NCI-H82 treated with DMSO at 0.1 percent for 48 hours (cell line): ENCODE measurements around the gene FLRT1.

Experiments used
- DNase-seq: peaks from one replicate; lab custom pipeline; 2025; ENCODE audit not compliant: unreplicated experiment; lab: John Stamatoyannopoulos, UW

FLRT1 gene

GRCh38 chr11:64035576-64035975 is at the start of gene FLRT1:
Gene FLRT1, plus strand, starts transcription at chr11:64035931. Its CDS starts 80,337 bp downstream, at chr11:64116268.
- no peak for DNase-seq

GRCh38 chr11:63986156-63986931 is 49.4 kb upstream of the FLRT1 start, which contains the start of gene OTUB1:
Gene OTUB1, plus strand, starts transcription at chr11:63986438. Its CDS starts 19 bp downstream, at chr11:63986457.
- peak; percentile 66 for DNase-seq

DNA sequence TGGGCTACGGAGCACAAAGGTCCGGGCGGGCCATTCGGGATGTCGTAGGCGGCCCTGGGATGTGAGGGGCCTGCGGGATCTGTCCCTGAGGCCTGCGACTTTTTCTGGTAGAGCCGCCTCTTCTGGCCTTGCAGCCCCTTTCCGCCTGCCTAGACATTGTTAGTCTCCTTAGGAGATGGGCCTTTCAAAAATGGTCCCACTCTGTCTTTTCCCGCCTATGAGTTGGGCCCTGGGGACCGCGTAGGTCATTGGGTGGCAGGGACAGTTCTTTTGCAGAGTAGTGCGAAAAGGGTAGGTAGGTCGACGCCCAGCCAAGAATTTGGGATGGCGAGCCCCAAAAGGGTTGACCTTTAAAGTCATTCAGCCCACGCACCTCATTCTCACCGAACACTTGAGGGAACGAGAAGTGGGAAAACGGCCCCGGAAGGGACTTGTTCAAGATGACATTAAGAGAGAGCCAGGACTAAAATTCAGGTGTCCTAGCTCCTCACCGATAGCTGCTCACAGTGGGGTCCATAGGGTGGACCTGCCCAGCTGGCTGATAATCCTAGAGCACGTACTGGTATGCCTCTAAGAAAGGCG is 48.7 kb upstream of the FLRT1 start:
- DNase-seq = no peak

DNA sequence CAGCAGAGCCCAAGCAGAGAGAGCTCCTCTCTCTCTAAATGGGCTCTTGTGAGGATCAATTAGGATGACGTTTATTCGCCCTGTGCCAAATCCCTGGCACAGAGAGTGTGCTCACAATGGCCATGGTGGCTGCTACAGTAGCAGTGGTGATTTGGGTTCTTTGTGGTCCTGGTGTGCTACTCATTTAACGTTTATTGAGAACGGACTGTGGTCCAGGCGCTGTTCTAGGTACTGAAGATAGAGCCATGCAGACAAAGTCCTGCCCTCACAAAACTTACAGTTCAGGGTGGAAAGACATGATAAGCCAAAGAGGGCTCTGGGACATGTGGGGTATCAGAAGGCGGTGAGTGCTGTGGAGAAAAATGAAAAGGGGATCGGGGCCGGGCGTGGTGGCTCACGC is 44.2 kb upstream of the FLRT1 start:
- DNase-seq = no peak

- DNase-seq = no peak
Observed at GRCh38 chr11:63993100-63993499, 42.6 kb upstream of the FLRT1 start.

DNA sequence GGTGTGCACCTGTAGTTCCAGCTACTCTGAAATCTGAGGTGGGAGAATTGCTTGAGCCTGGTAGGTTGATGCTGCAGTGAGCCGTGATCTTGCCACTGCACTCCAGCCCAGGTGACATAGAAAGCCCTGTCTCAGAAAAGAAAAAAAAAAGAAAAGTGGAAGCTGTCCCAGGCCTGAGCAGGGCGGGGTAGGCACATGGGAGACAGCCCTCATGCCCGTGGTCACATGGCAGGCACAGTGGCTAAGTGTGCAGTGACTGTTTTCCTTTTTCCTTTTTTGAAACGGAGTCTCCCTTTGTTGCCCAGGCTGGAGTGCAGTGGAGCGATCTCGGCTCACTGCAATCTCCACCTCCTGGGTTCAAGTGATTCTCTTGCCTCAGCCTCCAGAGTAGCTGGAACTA is 41.7 kb upstream of the FLRT1 start:
- no peak for DNase-seq

DNA sequence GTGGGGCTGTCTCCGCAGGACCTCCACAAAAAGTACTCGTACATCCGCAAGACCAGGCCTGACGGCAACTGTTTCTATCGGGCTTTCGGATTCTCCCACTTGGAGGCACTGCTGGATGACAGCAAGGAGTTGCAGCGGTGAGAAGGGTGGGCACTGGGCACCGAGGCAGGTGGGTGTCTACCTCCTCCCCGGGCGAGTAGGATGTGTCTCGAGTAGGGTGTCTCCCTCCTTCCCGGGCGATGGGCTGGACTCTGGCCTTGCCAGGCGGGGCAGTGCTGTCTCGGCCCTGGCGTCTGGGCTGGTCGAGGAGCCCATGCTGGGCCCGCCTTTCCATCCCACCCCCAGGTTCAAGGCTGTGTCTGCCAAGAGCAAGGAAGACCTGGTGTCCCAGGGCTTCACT is 39.2 kb upstream of the FLRT1 start:
- DNase-seq = no peak

DNA sequence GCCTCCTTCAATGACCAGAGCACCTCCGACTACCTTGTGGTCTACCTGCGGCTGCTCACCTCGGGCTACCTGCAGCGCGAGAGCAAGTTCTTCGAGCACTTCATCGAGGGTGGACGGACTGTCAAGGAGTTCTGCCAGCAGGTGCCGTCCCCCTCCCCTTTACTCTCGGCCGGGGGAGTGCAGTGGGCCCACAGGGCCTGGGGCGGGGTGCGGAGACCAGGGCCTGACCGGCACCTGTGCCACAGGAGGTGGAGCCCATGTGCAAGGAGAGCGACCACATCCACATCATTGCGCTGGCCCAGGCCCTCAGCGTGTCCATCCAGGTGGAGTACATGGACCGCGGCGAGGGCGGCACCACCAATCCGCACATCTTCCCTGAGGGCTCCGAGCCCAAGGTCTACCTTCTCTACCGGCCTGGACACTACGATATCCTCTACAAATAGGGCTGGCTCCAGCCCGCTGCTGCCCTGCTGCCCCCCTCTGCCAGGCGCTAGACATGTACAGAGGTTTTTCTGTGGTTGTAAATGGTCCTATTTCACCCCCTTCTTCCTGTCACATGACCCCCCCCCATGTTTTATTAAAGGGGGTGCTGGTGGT is 38.5 kb upstream of the FLRT1 start:
- DNase-seq = no peak

DNA sequence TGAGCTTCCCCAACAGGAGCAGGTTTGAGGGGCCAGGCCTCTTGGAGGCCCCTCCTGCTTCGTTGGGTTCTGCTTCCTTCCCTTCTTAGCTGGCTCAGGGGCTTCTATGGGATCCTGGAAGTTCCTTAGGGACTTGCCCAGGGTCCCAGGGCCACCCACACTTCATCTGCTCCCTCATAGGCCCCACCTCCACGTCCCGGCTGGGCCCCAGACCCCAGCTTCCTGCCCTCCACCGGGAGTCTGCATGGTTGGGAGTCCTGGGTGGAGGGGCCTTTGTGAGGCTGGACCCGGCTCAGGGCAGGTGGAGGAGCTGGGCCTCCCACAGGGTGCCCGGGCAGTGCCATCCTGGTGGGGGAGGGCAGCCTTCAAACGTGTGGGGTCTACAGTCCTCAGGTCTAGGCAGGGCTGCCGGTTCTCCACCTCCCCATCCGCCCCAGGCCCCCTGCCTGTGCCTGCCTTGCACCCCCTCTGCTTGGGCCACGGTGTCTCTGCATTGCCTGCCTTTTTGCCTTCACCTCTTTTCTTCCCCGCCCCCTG is 37.9 kb upstream of the FLRT1 start:
- DNase-seq = no peak

DNA sequence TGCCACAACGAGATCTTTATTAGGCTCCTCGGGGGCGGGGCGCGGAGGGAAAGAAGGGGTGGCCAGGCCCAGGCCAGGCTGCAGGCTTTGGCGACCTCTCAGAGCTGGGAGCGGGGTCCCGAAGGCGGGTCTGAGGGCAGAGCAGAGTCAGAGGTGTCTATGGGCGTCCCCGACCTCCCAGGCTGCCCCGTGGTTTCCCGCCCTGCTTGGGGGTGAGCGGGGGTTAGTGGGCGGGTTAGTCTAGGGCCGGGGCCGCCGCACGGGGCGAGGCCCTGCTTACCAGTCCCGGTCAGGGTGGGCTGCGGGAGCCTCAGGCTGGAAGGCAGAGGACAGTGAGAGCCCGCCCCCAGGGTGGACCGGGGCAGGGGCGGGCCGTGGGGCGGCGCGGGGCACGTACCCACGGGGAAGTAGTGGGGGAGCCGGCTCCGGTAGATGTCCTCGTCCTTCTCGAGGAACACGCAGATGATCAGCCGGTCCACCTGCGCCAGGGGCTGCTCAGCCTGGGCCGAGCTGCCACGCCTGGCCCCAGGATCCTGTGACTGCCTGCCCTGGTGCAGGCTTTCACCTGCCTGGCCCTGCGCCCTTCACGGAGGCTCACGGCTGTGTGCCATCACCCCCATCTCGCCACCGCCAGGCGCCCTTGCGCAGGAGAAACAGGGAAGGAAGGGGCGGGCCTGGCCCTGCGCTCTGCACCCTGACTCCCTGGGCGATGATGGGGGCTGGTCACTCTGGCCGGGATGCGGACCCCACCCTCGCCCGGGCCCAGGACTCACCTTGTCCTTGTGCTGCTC is 37.0 kb upstream of the FLRT1 start:
- no peak for DNase-seq

DNA sequence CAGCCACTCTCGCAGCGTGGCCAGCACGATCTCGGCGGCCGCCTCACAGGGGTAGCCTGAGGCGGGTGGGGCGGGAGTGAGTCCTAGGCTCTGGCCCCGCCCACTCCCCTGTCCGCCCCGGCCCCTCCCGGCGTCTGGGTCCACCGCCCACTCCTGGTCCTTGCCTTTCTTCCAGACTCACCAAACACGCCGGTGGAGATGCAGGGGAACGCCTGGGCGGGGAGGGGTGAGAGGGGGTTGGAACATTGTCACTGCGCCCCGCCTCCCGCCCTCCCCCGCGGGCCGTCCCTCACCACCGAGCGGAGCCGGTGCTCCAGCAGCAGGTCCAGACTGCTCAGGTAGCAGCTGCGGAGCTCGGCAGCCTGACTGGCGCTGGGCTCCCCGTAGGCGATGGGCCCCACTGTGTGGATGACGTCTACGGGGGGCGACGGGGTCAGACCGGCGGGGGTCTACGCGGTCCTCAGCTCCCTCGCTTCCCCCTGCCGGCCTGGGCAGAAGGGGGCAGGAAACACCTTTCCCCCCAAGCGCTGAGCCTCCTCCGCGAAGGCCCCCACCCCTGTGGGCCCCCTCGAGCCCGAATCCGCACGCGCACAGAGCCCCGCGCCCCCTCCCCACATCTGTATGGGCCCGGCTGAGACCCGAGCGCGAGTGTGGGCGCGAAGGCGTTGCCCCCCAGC is 36.2 kb upstream of the FLRT1 start:
- DNase-seq = no peak

- DNase-seq = no peak
Observed at GRCh38 chr11:64000026-64000739, 35.5 kb upstream of the FLRT1 start.

GRCh38 chr11:64000740-64001483 is 34.8 kb upstream of the FLRT1 start:
- no peak for DNase-seq

DNA sequence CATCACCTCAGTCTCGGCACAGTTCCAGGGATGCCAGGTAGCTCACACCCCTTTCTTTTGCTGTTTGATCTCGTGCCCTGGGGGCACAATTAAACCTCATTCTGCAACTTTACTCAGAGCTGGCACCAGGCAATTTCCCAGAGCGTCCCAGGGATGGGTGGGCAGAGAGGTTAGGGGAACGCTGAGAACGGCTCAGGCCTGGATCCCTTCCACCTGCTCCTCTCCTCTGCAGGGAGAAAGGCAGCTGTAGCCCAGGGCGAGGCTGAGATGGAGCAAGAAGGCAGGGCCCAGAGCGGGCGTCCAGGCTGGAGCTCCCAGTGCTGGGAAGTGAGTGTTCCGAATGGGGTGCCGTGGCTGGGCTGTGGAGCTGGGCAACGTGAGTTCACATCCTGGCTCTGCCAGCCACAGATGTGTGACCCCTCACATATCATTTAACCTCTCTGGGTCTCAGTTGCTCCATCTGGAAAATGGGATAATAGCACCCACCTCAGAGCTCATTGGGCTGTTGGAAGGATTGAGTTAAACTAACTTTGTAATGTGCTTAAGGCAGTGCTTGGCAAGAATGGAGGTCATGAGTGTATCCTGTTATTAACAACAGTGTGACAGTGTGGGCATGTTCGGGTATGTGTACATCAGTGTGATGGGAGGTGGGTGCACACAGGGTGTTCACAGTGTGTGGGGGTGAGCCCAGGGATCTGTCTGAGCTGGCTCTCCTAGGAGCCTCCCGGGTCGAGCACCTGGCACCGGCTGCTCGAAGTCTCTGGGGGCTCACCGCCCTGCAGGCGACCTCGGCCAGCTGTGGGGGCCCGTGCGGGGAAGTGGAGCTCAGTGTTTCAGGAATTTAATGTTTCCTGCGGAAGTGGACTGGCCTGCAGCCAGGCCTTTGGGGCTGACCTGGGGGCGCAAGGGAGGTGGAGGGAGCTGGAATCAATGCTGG is 34.0 kb upstream of the FLRT1 start:
- DNase-seq = no peak

DNA sequence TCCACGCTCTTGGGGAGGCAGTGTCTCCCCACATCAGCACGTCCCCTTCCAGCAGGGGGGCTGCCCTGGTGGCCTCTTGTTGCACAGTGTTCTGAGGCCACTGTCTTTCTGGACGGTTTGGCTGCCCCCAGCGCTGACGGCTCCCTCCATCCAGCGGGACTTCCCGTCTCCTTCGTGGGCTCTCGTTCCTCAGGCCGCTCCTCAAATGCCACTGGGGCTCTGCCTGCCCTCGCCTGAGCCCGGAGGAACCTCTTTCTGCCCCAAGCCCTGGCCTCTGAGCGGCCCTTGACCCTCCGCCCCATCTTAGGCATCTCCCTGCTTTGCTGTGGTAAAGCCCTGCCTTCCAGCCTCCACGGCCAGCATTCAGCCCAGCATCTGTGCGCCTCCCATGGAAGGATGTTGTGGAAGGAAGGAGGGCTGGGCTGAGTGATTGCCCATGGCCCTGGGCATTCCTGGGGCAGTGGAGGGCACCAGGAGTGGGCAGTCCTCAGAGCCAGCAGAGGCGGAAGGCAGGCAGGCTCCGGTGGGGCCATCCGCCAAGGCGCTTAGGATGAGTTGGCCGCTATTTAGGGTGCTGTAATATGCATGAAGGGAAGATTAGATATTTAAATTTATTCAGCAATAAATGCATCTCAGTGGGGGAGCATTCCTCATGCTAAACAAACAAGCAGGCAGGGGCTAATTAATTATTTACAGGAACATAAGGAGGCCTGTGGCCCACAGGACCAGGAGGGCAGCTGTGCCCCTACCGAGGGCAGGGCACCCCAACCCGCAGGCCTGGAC is 31.7 kb upstream of the FLRT1 start:
- DNase-seq = no peak

- no peak for DNase-seq
Observed at GRCh38 chr11:64004590-64004984, 31.1 kb upstream of the FLRT1 start.

DNA sequence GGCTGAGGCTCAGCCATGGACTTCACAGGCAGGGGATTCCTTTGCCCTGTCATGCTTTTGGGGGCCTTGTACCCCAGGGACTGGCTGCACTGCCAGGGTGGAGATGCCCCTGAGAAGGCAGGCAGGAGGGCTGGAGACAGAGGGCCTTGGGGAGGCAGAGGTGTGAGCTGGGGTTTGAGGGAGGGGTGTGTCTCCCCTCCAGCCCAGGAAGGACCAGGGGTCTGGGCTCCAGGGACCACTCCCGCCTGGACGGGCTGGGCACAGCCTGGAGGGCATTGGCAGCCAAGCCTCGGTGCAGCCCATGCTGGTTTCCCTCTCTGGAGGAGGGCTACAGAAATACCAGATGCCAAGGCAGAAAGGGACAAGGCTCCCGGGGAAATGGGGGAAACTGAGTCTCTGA is 30.0 kb upstream of the FLRT1 start:
- no peak for DNase-seq

GRCh38 chr11:64006398-64006797 is 29.3 kb upstream of the FLRT1 start:
- DNase-seq = no peak
